Right lobe of liver (tissue), 6 donors: ENCODE measurements around the gene MYO3A. TPM values are rescaled to one million over a fixed set of nuclear protein-coding genes. Genes with fewer than 3 reads are reported as not detected.

Experiments
- ATAC-seq, 4 donors: fragments of 200-7000 bp; cut with Tn5 transposase; one replicate each; pipeline ENCODE4 v1.9.1; 2020; ENCODE audit warnings: mild to moderate bottlenecking in 4 of 4, moderate library complexity in 4 of 4
- DNase-seq, 3 donors: peaks; one replicate each; pipeline ENCODE4 v3.0.0-alpha.2; 2020
- H3K27ac ChIP-seq, 3 donors: fragments of 200-600 bp; one replicate each; pipeline ENCODE4 v1.8.0; 2022
- H3K27me3 ChIP-seq, 2 donors: fragments of 200-600 bp; one replicate each; pipeline ENCODE4 v1.8.0; 2022
- H3K36me3 ChIP-seq, 4 donors: fragments of 200-600 bp; sonication (generic) in 1 of 4; one replicate each; pipeline versions ENCODE4 v1.5.1 to v1.8.0; 2017 to 2022; ENCODE audit warnings: control low read depth in 1 of 4
- H3K4me1 ChIP-seq, 4 donors: fragments of 200-600 bp; sonication (generic) in 1 of 4; one replicate each; pipeline versions ENCODE4 v1.5.1 to v1.8.0; 2017 to 2022; ENCODE audit warnings: control low read depth in 1 of 4
- H3K4me3 ChIP-seq, 3 donors: fragments of 200-600 bp; one replicate each; pipeline ENCODE4 v1.8.0; 2022
- H3K9me3 ChIP-seq, 4 donors: fragments of 200-600 bp; sonication (generic) in 1 of 4; one replicate each; pipeline versions ENCODE4 v1.5.1 to v1.8.0; 2017 to 2022; ENCODE audit warnings: control low read depth in 1 of 4
- CTCF ChIP-seq, 4 donors: fragments of 200-600 bp in 3 of 4; fragments of 450-650 bp in 1 of 4; IDR thresholded peaks; one replicate each; pipeline versions ENCODE4 v1.5.1 to v1.8.0; 2016 to 2022; ENCODE audit warnings: antibody characterized with exemption in 4 of 4, mild to moderate bottlenecking in 2 of 4
- POLR2A ChIP-seq: fragments of 450-650 bp; IDR thresholded peaks from one replicate; pipeline ENCODE4 v1.6.1; 2017; ENCODE audit warnings: antibody characterized with exemption, mild to moderate bottlenecking
- WGBS: methylation state at CpG from one replicate; pipeline ENCODE4 v1.1.6; 2018; ENCODE audit warnings: low coverage, low lambda C conversion rate; ENCODE audit not compliant: insufficient coverage; ENCODE audit errors: missing lambda C conversion rate; 5-methylcytosine and 5-hydroxymethylcytosine counted together
- intact Hi-C, 2 donors: fragments of 100-400 bp; cut with DNase I; formaldehyde crosslinking; loops; one replicate each; pipeline versions ENCODE4 v1.11.2 to v1.14.1; 2022
- total RNA-seq, 6 experiments: library from RNA; depleted of rRNA in 2 of 6; stranded (reverse); fragments of >200 nt in 2 of 6; fragmentation: NEBNext Ultra II Directional in 3 of 6; extraction: Animal tissue kit (Norgen Biotek cat#: 25700) in 3 of 6; gene quantifications; one replicate each; pipeline versions ENCODE4 v1.1.0 to v1.2.4, GENCODE V29; 2016 to 2023
- donor health status: DM: no; HTN: yes; CAD: no.
- donor health status: DM: no; HTN: no; CAD: no.
- donor health status: DM: no; HTN: no; CAD: no.
- donor health status: DM: no; HTN: yes; CAD: no.
- donor health status: DM: no; HTN: yes; CAD: no.

MYO3A gene
- total RNA-seq, 6 experiments from 2014 or later, result 0.04 to 0.12 (median 0.12) TPM; not detected in 3

GRCh38 chr10:25966844-25967243, 32.8 kb downstream of the MYO3A start:
- TF ChIP-seq POLR2A (no peak), CTCF (IDR thresholded peaks at IDR 0.05) (no peak)
- intact Hi-C loops, result no loop called here
- ATAC-seq, result no peak
- Histone ChIP-seq H3K27ac (no peak overlapping the region), H3K4me1 (no peaks in the 10 kb centered on the region), H3K4me3 (no peak overlapping the region), H3K36me3 (no peaks in the 10 kb centered on the region), H3K9me3 (no peaks in the 10 kb centered on the region), H3K27me3 (no peaks in the 10 kb centered on the region)
- 58% methylated on average over 2 of the region's 2 CpGs for WGBS
- DNase-seq, result no peak

- TF ChIP-seq POLR2A (no peak), CTCF (IDR thresholded peaks at IDR 0.05) (no peak)
- Histone ChIP-seq H3K36me3 (no peaks in the 10 kb centered on the region), H3K4me1 (no peaks in the 10 kb centered on the region), H3K27ac (no peak overlapping the region), H3K4me3 (no peak overlapping the region), H3K9me3 (no peaks in the 10 kb centered on the region), H3K27me3 (no peaks in the 10 kb centered on the region)
- ATAC-seq (no peak), DNase-seq (no peak)
- intact Hi-C loops, result no loop called here
These were observed 38.6 kb downstream of the MYO3A start for GRCh38 chr10:25972631-25973030.

- Histone ChIP-seq H3K36me3 (no peaks in the 10 kb centered on the region), H3K27ac (no peak overlapping the region), H3K4me1 (no peaks in the 10 kb centered on the region), H3K9me3 (no peaks in the 10 kb centered on the region), H3K27me3 (no peaks in the 10 kb centered on the region), H3K4me3 (no peak overlapping the region)
- WGBS, result 59% methylated on average over 3 of the region's 3 CpGs
- intact Hi-C loops, result no loop called here
- no peak for DNase-seq
- no peak for ATAC-seq
- TF ChIP-seq CTCF (IDR thresholded peaks at IDR 0.05), result no peak
- no peak for TF ChIP-seq POLR2A
These were observed 40.9 kb downstream of the MYO3A start for GRCh38 chr10:25974897-25975459.

GRCh38 chr10:25978771-25979170, 44.7 kb downstream of the MYO3A start:
- no peaks in the 10 kb centered on the region for H3K36me3 ChIP-seq
- H3K27me3 ChIP-seq, result no peaks in the 10 kb centered on the region
- DNase-seq (no peak), ATAC-seq (no peak)
- H3K27ac ChIP-seq, result no peak overlapping the region
- no peak overlapping the region for H3K4me3 ChIP-seq
- TF ChIP-seq CTCF (IDR thresholded peaks at IDR 0.05) (no peak), POLR2A (no peak)
- H3K4me1 ChIP-seq, result no peaks in the 10 kb centered on the region
- 53% methylated on average over 1 of the region's 1 CpG for WGBS
- intact Hi-C loops, result no loop called here
- no peaks in the 10 kb centered on the region for H3K9me3 ChIP-seq

DNA sequence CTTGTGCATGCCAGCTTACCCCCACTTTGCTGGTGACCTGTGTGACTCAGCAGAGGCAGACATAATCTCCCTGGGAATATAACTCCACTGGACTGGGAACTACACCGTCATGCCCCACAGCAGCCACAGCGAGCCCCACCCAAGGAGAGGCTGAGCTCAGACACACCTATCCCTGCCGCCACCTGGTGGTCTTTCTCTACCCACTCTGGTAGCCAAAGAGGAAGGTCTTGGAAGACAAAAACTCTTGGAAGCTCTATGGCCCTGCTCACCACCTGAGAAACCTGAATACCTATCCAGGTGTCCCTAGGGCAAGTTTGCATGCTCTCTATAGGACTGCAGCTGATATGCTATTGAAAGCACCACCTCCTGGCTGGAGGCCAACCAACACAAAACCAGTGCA, 48.1 kb downstream of the MYO3A start:
- WGBS, result no CpG with 5 or more reads among the region's 3 CpGs
- Histone ChIP-seq H3K27me3 (no peaks in the 10 kb centered on the region), H3K27ac (no peak overlapping the region), H3K9me3 (no peaks in the 10 kb centered on the region), H3K4me1 (no peaks in the 10 kb centered on the region), H3K36me3 (no peaks in the 10 kb centered on the region), H3K4me3 (no peak overlapping the region)
- DNase-seq (no peak), ATAC-seq (no peak)
- TF ChIP-seq POLR2A (no peak), CTCF (IDR thresholded peaks at IDR 0.05) (no peak)
- intact Hi-C loops, result no loop called here
